PC-3 (cell line): Measurements from ENCODE around the gene MBTPS2.

Experiments
- EZH2 ChIP-seq: fragments of 300-600 bp; sonication (generic); IDR thresholded peaks from one replicate; pipeline ENCODE4 v1.6.1; 2017; ENCODE audit warnings: antibody characterized with exemption, mild to moderate bottlenecking, low read length; ENCODE audit not compliant: unreplicated experiment
- TF ChIP-seq, protein P1 (sequence below): fragments of 300-600 bp; sonication (generic); conservative IDR thresholded peaks from 2 replicates; pipeline ENCODE4 v1.5.1; 2017; ENCODE audit warnings: antibody characterized with exemption, low read depth, mild to moderate bottlenecking, low read length

DNA sequence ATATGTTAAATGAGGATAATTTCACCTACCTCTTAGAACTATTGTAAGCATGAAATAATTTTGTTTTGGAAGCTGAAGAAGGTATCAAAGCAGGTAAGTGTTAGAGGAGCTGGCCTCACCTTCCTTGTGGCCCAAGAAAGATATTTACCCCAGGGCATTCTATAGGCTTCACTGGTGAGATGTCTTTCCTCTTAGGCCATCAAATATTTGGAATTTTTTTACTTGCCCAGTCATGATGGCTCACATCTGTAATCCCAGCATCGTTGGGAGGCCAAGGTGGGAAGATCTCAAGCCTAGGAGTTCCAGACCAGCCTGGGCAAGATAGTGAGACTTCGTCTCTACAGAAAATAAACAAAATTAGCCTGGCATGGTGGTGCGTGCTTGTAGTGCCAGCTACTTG, 95.0 kb downstream of the MBTPS2 start:
- TF ChIP-seq, protein P1, sequence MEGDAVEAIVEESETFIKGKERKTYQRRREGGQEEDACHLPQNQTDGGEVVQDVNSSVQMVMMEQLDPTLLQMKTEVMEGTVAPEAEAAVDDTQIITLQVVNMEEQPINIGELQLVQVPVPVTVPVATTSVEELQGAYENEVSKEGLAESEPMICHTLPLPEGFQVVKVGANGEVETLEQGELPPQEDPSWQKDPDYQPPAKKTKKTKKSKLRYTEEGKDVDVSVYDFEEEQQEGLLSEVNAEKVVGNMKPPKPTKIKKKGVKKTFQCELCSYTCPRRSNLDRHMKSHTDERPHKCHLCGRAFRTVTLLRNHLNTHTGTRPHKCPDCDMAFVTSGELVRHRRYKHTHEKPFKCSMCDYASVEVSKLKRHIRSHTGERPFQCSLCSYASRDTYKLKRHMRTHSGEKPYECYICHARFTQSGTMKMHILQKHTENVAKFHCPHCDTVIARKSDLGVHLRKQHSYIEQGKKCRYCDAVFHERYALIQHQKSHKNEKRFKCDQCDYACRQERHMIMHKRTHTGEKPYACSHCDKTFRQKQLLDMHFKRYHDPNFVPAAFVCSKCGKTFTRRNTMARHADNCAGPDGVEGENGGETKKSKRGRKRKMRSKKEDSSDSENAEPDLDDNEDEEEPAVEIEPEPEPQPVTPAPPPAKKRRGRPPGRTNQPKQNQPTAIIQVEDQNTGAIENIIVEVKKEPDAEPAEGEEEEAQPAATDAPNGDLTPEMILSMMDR: no peak
- TF ChIP-seq EZH2: no peak
